Astrocyte of the spinal cord (primary cell): ENCODE results near the gene BUB3.

Experiments used
- DNase-seq: peaks from one replicate; pipeline ENCODE4 v3.0.0; 2011; ENCODE audit warnings: low read depth, low spot score
- H3K4me3 ChIP-seq: 2 replicates; pipeline ENCODE4 v1.5.1; 2011; ENCODE audit warnings: low read depth, mild to moderate bottlenecking, low read length, moderate library complexity
- CTCF ChIP-seq: IDR thresholded peaks from 2 replicates; pipeline ENCODE4 v1.5.1; 2012; ENCODE audit warnings: low read depth, mild to moderate bottlenecking, low read length, inconsistent platforms
- in situ Hi-C: cut with HindIII; loops from 2 replicates; pipeline ENCODE4 v1.10.0; 2017; ENCODE audit warnings: low sequenced_read_pairs

Gene BUB3, protein sequence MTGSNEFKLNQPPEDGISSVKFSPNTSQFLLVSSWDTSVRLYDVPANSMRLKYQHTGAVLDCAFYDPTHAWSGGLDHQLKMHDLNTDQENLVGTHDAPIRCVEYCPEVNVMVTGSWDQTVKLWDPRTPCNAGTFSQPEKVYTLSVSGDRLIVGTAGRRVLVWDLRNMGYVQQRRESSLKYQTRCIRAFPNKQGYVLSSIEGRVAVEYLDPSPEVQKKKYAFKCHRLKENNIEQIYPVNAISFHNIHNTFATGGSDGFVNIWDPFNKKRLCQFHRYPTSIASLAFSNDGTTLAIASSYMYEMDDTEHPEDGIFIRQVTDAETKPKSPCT

DNA sequence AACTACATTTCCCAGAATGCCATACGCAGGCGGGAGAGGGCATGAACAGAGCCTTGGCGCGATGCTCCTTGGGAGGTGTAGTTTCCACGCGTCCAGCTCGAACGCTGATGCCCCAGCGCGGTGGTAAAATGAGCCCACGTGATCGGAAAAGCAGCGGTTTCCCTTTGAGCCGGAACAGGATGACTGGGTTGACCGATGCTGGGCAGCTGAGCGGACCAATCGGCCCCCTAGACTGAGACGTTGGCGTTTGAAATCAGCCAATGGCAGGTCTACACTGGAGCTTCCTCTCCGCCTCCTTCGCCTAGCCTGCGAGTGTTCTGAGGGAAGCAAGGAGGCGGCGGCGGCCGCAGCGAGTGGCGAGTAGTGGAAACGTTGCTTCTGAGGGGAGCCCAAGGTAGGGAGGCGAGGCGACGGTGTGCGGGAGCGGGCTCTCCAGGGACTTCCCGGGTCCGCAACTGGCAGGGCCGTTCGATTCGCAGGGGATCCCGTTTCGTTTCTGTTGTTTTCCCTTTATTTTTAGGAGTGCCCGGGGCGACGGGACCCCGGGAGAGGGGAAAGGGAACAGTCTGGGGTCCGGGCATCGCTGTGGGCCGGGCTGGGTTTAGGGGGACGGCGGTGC is at the start of gene BUB3:
Gene BUB3, plus strand, starts transcription at position 311 of the 619 bp plus-strand sequence. CDS start 516 bp downstream, outside the sequence.
- peak within 1 kb of the TSS; percentile 98 for H3K4me3 ChIP-seq
- peak; percentile 100 for DNase-seq
- no peak for TF ChIP-seq CTCF
- in situ Hi-C loops, result no loop called here

- no peak overlapping the region for H3K4me3 ChIP-seq
- in situ Hi-C loops, result no loop called here
- no peak for TF ChIP-seq CTCF
- no peak for DNase-seq
Observed at GRCh38 chr10:123109466-123109865, 44.7 kb upstream of the BUB3 start.

GRCh38 chr10:123117644-123118417 is 36.4 kb upstream of the BUB3 start:
- no peak for TF ChIP-seq CTCF
- in situ Hi-C loops, result no loop called here
- DNase-seq, result no peak
- no peak overlapping the region for H3K4me3 ChIP-seq

GRCh38 chr10:123119081-123119480 is 35.1 kb upstream of the BUB3 start:
- no peak overlapping the region for H3K4me3 ChIP-seq
- no peak for TF ChIP-seq CTCF
- in situ Hi-C loops, result no loop called here
- DNase-seq, result no peak

GRCh38 chr10:123126246-123126645 is 28.0 kb upstream of the BUB3 start:
- no peak for TF ChIP-seq CTCF
- no peak for DNase-seq
- in situ Hi-C loops, result no loop called here
- H3K4me3 ChIP-seq, result no peak overlapping the region

GRCh38 chr10:123129618-123130271 is 24.5 kb upstream of the BUB3 start:
- TF ChIP-seq CTCF, result no peak
- no peak overlapping the region for H3K4me3 ChIP-seq
- in situ Hi-C loops, result no loop called here

More at GRCh38 chr10:123129618-123130271, 24.5 kb upstream of the BUB3 start:
- DNase-seq, result no peak
